ENCODE results near the gene KRTAP10-5. TPM values are rescaled to one million over a fixed set of nuclear protein-coding genes. Genes with fewer than 3 reads are reported as not detected.
"Not testable (repeated sequence)": the region's sequence is repeated elsewhere in the genome, so short reads cannot be mapped to it uniquely, and the experiment has no call there.

Gene KRTAP10-5
- total RNA-seq, 3 donors from 2014 or later (not counting 1 experiment from before 2014, with no cell fraction given), result not detected

GRCh38 chr21:44602463-44602850 lies 22.1 kb upstream of the KRTAP10-5 start:
- Histone ChIP-seq H3K27me3 (ENCODE audit: control insufficient read depth, insufficient read depth, low read length) (no peaks in the 10 kb centered on the region), H3K27ac (ENCODE audit: low read length) (no peak overlapping the region), H3K9me3 (ENCODE audit: control insufficient read depth, insufficient read depth, low read length) (no peaks in the 10 kb centered on the region), H3K4me3 (ENCODE audit: low read length) (no peak overlapping the region), H3K4me1 (ENCODE audit: control insufficient read depth, insufficient read depth, low read length) (no peaks in the 10 kb centered on the region), H3K36me3 (ENCODE audit: control insufficient read depth, insufficient read depth, low read length) (no peaks in the 10 kb centered on the region)
- no peak for DNase-seq
- intact Hi-C loops (cut with micrococcal nuclease), result no loop called here
- no peak overlapping the region for H3K27ac Mint-ChIP-seq
- no peak for TF ChIP-seq CTCF (IDR thresholded peaks at IDR 0.05)
- H3K4me1 Mint-ChIP-seq, result no peaks in the 10 kb centered on the region
- no peak overlapping the region for H3K4me3 Mint-ChIP-seq
- 85% methylated on average over 20 of the region's 21 CpGs for WGBS (ENCODE audit: insufficient coverage)
- H3K27me3 Mint-ChIP-seq (ENCODE audit: low read depth in 2 of 2), result peaks cover 24 to 36% of the 10 kb centered on the region in 2 donors
- H3K36me3 Mint-ChIP-seq, result no peaks in the 10 kb centered on the region
- H3K9me3 Mint-ChIP-seq, result peaks cover 2 to 3% of the 10 kb centered on the region in 2 donors
- ATAC-seq, result no peak

GRCh38 chr21:44601596-44602462 lies 21.4 kb upstream of the KRTAP10-5 start:
- Histone ChIP-seq H3K36me3 (ENCODE audit: control insufficient read depth, insufficient read depth, low read length) (no peaks in the 10 kb centered on the region), H3K4me3 (ENCODE audit: low read length) (no peak overlapping the region), H3K9me3 (ENCODE audit: control insufficient read depth, insufficient read depth, low read length) (no peaks in the 10 kb centered on the region), H3K27me3 (ENCODE audit: control insufficient read depth, insufficient read depth, low read length) (no peaks in the 10 kb centered on the region), H3K27ac (ENCODE audit: low read length) (no peak overlapping the region), H3K4me1 (ENCODE audit: control insufficient read depth, insufficient read depth, low read length) (no peaks in the 10 kb centered on the region)
- peaks cover 20 to 34% of the 10 kb centered on the region in 2 donors for H3K27me3 Mint-ChIP-seq (ENCODE audit: low read depth in 2 of 2)
- no peaks in the 10 kb centered on the region for H3K36me3 Mint-ChIP-seq
- TF ChIP-seq CTCF (IDR thresholded peaks at IDR 0.05), result no peak
- DNase-seq, result no peak
- no peaks in the 10 kb centered on the region for H3K4me1 Mint-ChIP-seq
- H3K4me3 Mint-ChIP-seq, result no peak overlapping the region
- ATAC-seq, result no peak
- peaks cover 2 to 3% of the 10 kb centered on the region in 2 donors for H3K9me3 Mint-ChIP-seq
- 84% methylated on average over 23 of the region's 23 CpGs for WGBS (ENCODE audit: insufficient coverage)
- no peak overlapping the region for H3K27ac Mint-ChIP-seq
- intact Hi-C loops (cut with micrococcal nuclease), result no loop called here

- H3K4me1 ChIP-seq (ENCODE audit: control insufficient read depth, insufficient read depth, low read length); H3K27ac ChIP-seq (ENCODE audit: low read length); H3K4me3 ChIP-seq (ENCODE audit: low read length); H3K36me3 Mint-ChIP-seq; ATAC-seq; intact Hi-C loops (cut with micrococcal nuclease); H3K27ac Mint-ChIP-seq; H3K9me3 ChIP-seq (ENCODE audit: control insufficient read depth, insufficient read depth, low read length); H3K9me3 Mint-ChIP-seq; DNase-seq; H3K27me3 ChIP-seq (ENCODE audit: control insufficient read depth, insufficient read depth, low read length); H3K4me1 Mint-ChIP-seq; H3K4me3 Mint-ChIP-seq; H3K36me3 ChIP-seq (ENCODE audit: control insufficient read depth, insufficient read depth, low read length): not testable (repeated sequence)
- 87% methylated on average over 10 of the region's 10 CpGs for WGBS (ENCODE audit: insufficient coverage)
- H3K27me3 Mint-ChIP-seq (ENCODE audit: low read depth in 2 of 2), result peaks cover 17 to 27% of the 10 kb centered on the region in 2 donors
Measured at GRCh38 chr21:44601091-44601490, 20.7 kb upstream of the KRTAP10-5 start.

GRCh38 chr21:44600118-44600978 lies 19.9 kb upstream of the KRTAP10-5 start, which contains the start of gene KRTAP10-7:
KRTAP10-7 (plus strand) TSS chr21:44600597; CDS start chr21:44600622, 25 bp downstream.
- H3K4me1 Mint-ChIP-seq; DNase-seq; H3K4me3 ChIP-seq (ENCODE audit: low read length); H3K9me3 ChIP-seq (ENCODE audit: control insufficient read depth, insufficient read depth, low read length); H3K27ac ChIP-seq (ENCODE audit: low read length); intact Hi-C loops (cut with micrococcal nuclease); H3K4me3 Mint-ChIP-seq; H3K27me3 ChIP-seq (ENCODE audit: control insufficient read depth, insufficient read depth, low read length); ATAC-seq; H3K36me3 Mint-ChIP-seq; H3K4me1 ChIP-seq (ENCODE audit: control insufficient read depth, insufficient read depth, low read length); H3K36me3 ChIP-seq (ENCODE audit: control insufficient read depth, insufficient read depth, low read length); H3K27ac Mint-ChIP-seq; H3K9me3 Mint-ChIP-seq: not testable (repeated sequence)
- peaks cover 13 to 20% of the 10 kb centered on the region in 2 donors for H3K27me3 Mint-ChIP-seq (ENCODE audit: low read depth in 2 of 2)
- 87% methylated on average over 23 of the region's 23 CpGs for WGBS (ENCODE audit: insufficient coverage)
